Kidney glomerular epithelial cell (primary cell): ENCODE measurements around the gene CRHR2.

Experiments
- DNase-seq: peaks from one replicate; lab custom pipeline; 2025; lab: John Stamatoyannopoulos, UW

Gene CRHR2

GRCh38 chr7:30679664-30680063 lies 2.6 kb downstream of the CRHR2 start:
- DNase-seq = peak; percentile 3

- DNase-seq = no peak
These were observed 3.5 kb downstream of the CRHR2 start for GRCh38 chr7:30678805-30679204.

GRCh38 chr7:30674876-30675275 lies 7.4 kb downstream of the CRHR2 start:
- DNase-seq = no peak

- no peak for DNase-seq
These were observed 7.8 kb downstream of the CRHR2 start for GRCh38 chr7:30674420-30674819.

- DNase-seq = peak; percentile 42
These were observed 10.3 kb downstream of the CRHR2 start for GRCh38 chr7:30671793-30672465.

- DNase-seq = no peak
These were observed 14.2 kb downstream of the CRHR2 start for GRCh38 chr7:30668102-30668501.

GRCh38 chr7:30667172-30667571 lies 15.1 kb downstream of the CRHR2 start:
- DNase-seq = no peak

GRCh38 chr7:30665449-30665848 lies 16.8 kb downstream of the CRHR2 start:
- DNase-seq = no peak

- DNase-seq = no peak
These were observed 17.2 kb downstream of the CRHR2 start for GRCh38 chr7:30665043-30665442.

GRCh38 chr7:30664184-30664885 lies 17.9 kb downstream of the CRHR2 start:
- DNase-seq = no peak

GRCh38 chr7:30663414-30663813 lies 18.8 kb downstream of the CRHR2 start:
- no peak for DNase-seq

- DNase-seq = no peak
These were observed 19.8 kb downstream of the CRHR2 start for GRCh38 chr7:30662431-30662939.

- no peak for DNase-seq
These were observed 20.3 kb downstream of the CRHR2 start for GRCh38 chr7:30661926-30662325.

GRCh38 chr7:30660331-30661255 lies 21.7 kb downstream of the CRHR2 start:
- no peak for DNase-seq

GRCh38 chr7:30659312-30659711 lies 22.9 kb downstream of the CRHR2 start:
- no peak for DNase-seq

- DNase-seq = no peak
These were observed 23.7 kb downstream of the CRHR2 start for GRCh38 chr7:30658479-30659074.

- no peak for DNase-seq
These were observed 25.1 kb downstream of the CRHR2 start for GRCh38 chr7:30657131-30657530.

GRCh38 chr7:30656006-30656957 lies 26.0 kb downstream of the CRHR2 start:
- DNase-seq = no peak

- no peak for DNase-seq
These were observed 26.9 kb downstream of the CRHR2 start for GRCh38 chr7:30655096-30655970.
